DND-41 (cell line): Measurements from ENCODE around the gene TSHZ2.

Source experiments
- ATAC-seq: fragments of 200-7000 bp; cut with Tn5 transposase; 3 replicates; pipeline ENCODE4 v1.9.1; 2021; ENCODE audit warnings: low read depth; ENCODE audit not compliant: insufficient read depth
- DNase-seq: peaks from one replicate; pipeline ENCODE4 v3.0.0-alpha.2; 2020
- H2AFZ ChIP-seq: 2 replicates; pipeline ENCODE4 v1.6.0; 2012; ENCODE audit warnings: low read depth, low read length
- H3K27ac ChIP-seq: 2 replicates; pipeline ENCODE4 v1.5.1; 2012; ENCODE audit warnings: low read length, inconsistent platforms
- H3K27me3 ChIP-seq: fragments of 200-600 bp; sonication (generic); 2 replicates; pipeline ENCODE4 v1.6.0; 2012; ENCODE audit warnings: low read length, mild to moderate bottlenecking, inconsistent platforms; ENCODE audit not compliant: insufficient read depth, poor library complexity
- H3K36me3 ChIP-seq: 2 replicates; pipeline ENCODE4 v1.5.1; 2012; ENCODE audit warnings: low read length, inconsistent platforms; ENCODE audit not compliant: insufficient read depth
- H3K4me1 ChIP-seq: 2 replicates; pipeline ENCODE4 v1.5.1; 2012; ENCODE audit warnings: mild to moderate bottlenecking, low read length; ENCODE audit not compliant: insufficient read depth
- H3K4me2 ChIP-seq: 2 replicates; pipeline ENCODE4 v1.6.0; 2012; ENCODE audit warnings: mild to moderate bottlenecking, moderate library complexity, low read length, inconsistent platforms; ENCODE audit not compliant: insufficient read depth
- H3K4me3 ChIP-seq, 2 experiments: fragments of 200-600 bp in 1 of 2; shearing (Covaris generic) in 1 of 2; 2 replicates each; pipeline ENCODE4 v1.5.1; 2012 to 2016; ENCODE audit warnings: inconsistent platforms in 2 of 2, low read length in 2 of 2, mild to moderate bottlenecking in 2 of 2, low read depth in 1 of 2, moderate library complexity in 1 of 2
- H3K79me2 ChIP-seq: 2 replicates; pipeline ENCODE4 v1.6.0; 2012; ENCODE audit warnings: low read length, inconsistent platforms; ENCODE audit not compliant: insufficient read depth
- H3K9ac ChIP-seq: 2 replicates; pipeline ENCODE4 v1.6.0; 2012; ENCODE audit warnings: low read depth, mild to moderate bottlenecking, inconsistent platforms, low read length, moderate library complexity
- H3K9me3 ChIP-seq: 2 replicates; pipeline ENCODE4 v1.5.1; 2012; ENCODE audit warnings: low read length, moderate library complexity, mild to moderate bottlenecking, inconsistent platforms; ENCODE audit not compliant: insufficient read depth, severe bottlenecking
- H4K20me1 ChIP-seq: 2 replicates; pipeline ENCODE4 v1.6.0; 2012; ENCODE audit warnings: low read length; ENCODE audit not compliant: insufficient read depth
- CTCF ChIP-seq: IDR thresholded peaks from 2 replicates; pipeline ENCODE4 v1.5.1; 2012; ENCODE audit warnings: borderline replicate concordance, low read length, moderate library complexity, mild to moderate bottlenecking; ENCODE audit not compliant: poor library complexity, severe bottlenecking; ENCODE audit errors: extremely low read depth
- EZH2 ChIP-seq: IDR thresholded peaks from 3 replicates; pipeline ENCODE4 v1.6.1; 2012; ENCODE audit warnings: borderline replicate concordance, low read depth, mild to moderate bottlenecking, moderate library complexity, low read length, inconsistent platforms; ENCODE audit not compliant: severe bottlenecking

The TSHZ2 gene

GRCh38 chr20:52948491-52948890 lies 23.7 kb upstream of the TSHZ2 start:
- Histone ChIP-seq H3K4me2 (no peak overlapping the region), H3K4me1 (no peaks in the 10 kb centered on the region), H3K27me3 (peaks cover 4% of the 10 kb centered on the region), H3K9ac (no peak overlapping the region), H3K36me3 (no peaks in the 10 kb centered on the region), H3K79me2 (no peaks in the 10 kb centered on the region), H3K27ac (no peak overlapping the region), H4K20me1 (no peaks in the 10 kb centered on the region), H3K9me3 (no peaks in the 10 kb centered on the region), H3K4me3 (no peak overlapping the region), H2AFZ (no peak overlapping the region)
- TF ChIP-seq CTCF (no peak), EZH2 (no peak)
- no peak for DNase-seq
- ATAC-seq, result no peak

- Histone ChIP-seq H3K36me3 (no peaks in the 10 kb centered on the region), H3K9ac (no peak overlapping the region), H2AFZ (no peak overlapping the region), H3K27ac (no peak overlapping the region), H3K4me3 (no peak overlapping the region), H3K27me3 (peaks cover 8% of the 10 kb centered on the region), H3K4me2 (no peak overlapping the region), H3K4me1 (no peaks in the 10 kb centered on the region), H3K9me3 (no peaks in the 10 kb centered on the region), H3K79me2 (no peaks in the 10 kb centered on the region), H4K20me1 (no peaks in the 10 kb centered on the region)
- DNase-seq, result no peak
- no peak for ATAC-seq
- TF ChIP-seq EZH2 (no peak), CTCF (no peak)
These were observed 19.1 kb upstream of the TSHZ2 start for GRCh38 chr20:52953020-52953419.

GRCh38 chr20:52954849-52955248 lies 17.3 kb upstream of the TSHZ2 start:
- Histone ChIP-seq H3K4me3 (no peak overlapping the region), H4K20me1 (no peaks in the 10 kb centered on the region), H3K27ac (no peak overlapping the region), H3K4me2 (no peak overlapping the region), H3K79me2 (no peaks in the 10 kb centered on the region), H3K9me3 (no peaks in the 10 kb centered on the region), H3K36me3 (no peaks in the 10 kb centered on the region), H3K9ac (no peak overlapping the region), H2AFZ (no peak overlapping the region), H3K4me1 (no peaks in the 10 kb centered on the region), H3K27me3 (peaks cover 8% of the 10 kb centered on the region)
- DNase-seq (no peak), ATAC-seq (no peak)
- no peak for TF ChIP-seq EZH2
- TF ChIP-seq CTCF, result no peak

- DNase-seq, result no peak
- TF ChIP-seq EZH2, result no peak
- TF ChIP-seq CTCF, result no peak
- Histone ChIP-seq H3K9me3 (no peaks in the 10 kb centered on the region), H3K27ac (no peak overlapping the region), H2AFZ (no peak overlapping the region), H3K4me1 (no peaks in the 10 kb centered on the region), H3K4me2 (no peak overlapping the region), H3K9ac (no peak overlapping the region), H3K79me2 (no peaks in the 10 kb centered on the region), H3K36me3 (no peaks in the 10 kb centered on the region), H3K27me3 (peaks cover 13% of the 10 kb centered on the region), H4K20me1 (no peaks in the 10 kb centered on the region), H3K4me3 (no peak overlapping the region)
- no peak for ATAC-seq
These were observed 13.9 kb upstream of the TSHZ2 start for GRCh38 chr20:52958211-52958610.
